ENCODE data around the gene CASR.

Gene CASR

GRCh38 chr3:122230174-122230573 lies 46.7 kb downstream of the CASR start:
- TF ChIP-seq CTCF (IDR thresholded peaks at IDR 0.05; ENCODE audit: insufficient read depth, low read depth, low read length, missing control alignments): no peak
- H3K4me3 ChIP-seq (ENCODE audit: low read length): no peak overlapping the region
- peak; percentile 2 for DNase-seq (ENCODE audit: low read depth)

GRCh38 chr3:122231465-122232157 lies 48.1 kb downstream of the CASR start:
- no peak for DNase-seq (ENCODE audit: low read depth)
- TF ChIP-seq CTCF (IDR thresholded peaks at IDR 0.05; ENCODE audit: insufficient read depth, low read depth, low read length, missing control alignments): no peak

GRCh38 chr3:122232485-122232884 lies 49.0 kb downstream of the CASR start:
- no peak overlapping the region for H3K4me3 ChIP-seq (ENCODE audit: low read length)
- no peak for DNase-seq (ENCODE audit: low read depth)
- no peak for TF ChIP-seq CTCF (IDR thresholded peaks at IDR 0.05; ENCODE audit: insufficient read depth, low read depth, low read length, missing control alignments)

More at GRCh38 chr3:122231465-122232157, 48.1 kb downstream of the CASR start:
- H3K4me3 ChIP-seq (ENCODE audit: low read length): no peak overlapping the region

GRCh38 chr3:122233101-122233952 lies 49.9 kb downstream of the CASR start:
- no peak for DNase-seq (ENCODE audit: low read depth)

GRCh38 chr3:122234117-122234516 lies 50.6 kb downstream of the CASR start:
- H3K4me3 ChIP-seq (ENCODE audit: low read length): no peak overlapping the region
- TF ChIP-seq CTCF (IDR thresholded peaks at IDR 0.05; ENCODE audit: insufficient read depth, low read depth, low read length, missing control alignments): no peak
- no peak for DNase-seq (ENCODE audit: low read depth)

More at GRCh38 chr3:122233101-122233952, 49.9 kb downstream of the CASR start:
- no peak overlapping the region for H3K4me3 ChIP-seq (ENCODE audit: low read length)
- no peak for TF ChIP-seq CTCF (IDR thresholded peaks at IDR 0.05; ENCODE audit: insufficient read depth, low read depth, low read length, missing control alignments)

GRCh38 chr3:122235147-122235546 lies 51.7 kb downstream of the CASR start:
- no peak overlapping the region for H3K4me3 ChIP-seq (ENCODE audit: low read length)
- no peak for TF ChIP-seq CTCF (IDR thresholded peaks at IDR 0.05; ENCODE audit: insufficient read depth, low read depth, low read length, missing control alignments)
- no peak for DNase-seq (ENCODE audit: low read depth)

Data from epithelial cell of esophagus (primary cell).